RPMI8226 (cell line): ENCODE measurements around the gene ATRIP.

Experiments
- DNase-seq: peaks from one replicate; pipeline ENCODE4 v3.0.0-alpha.2; 2015

ATRIP gene

GRCh38 chr3:48410205-48411040 lies 36.1 kb upstream of the ATRIP start:
- DNase-seq, result no peak

GRCh38 chr3:48411041-48411588 lies 35.4 kb upstream of the ATRIP start:
- no peak for DNase-seq

GRCh38 chr3:48411606-48412374 lies 34.7 kb upstream of the ATRIP start:
- no peak for DNase-seq

- no peak for DNase-seq
Measured at GRCh38 chr3:48412375-48413001, 34.0 kb upstream of the ATRIP start.

GRCh38 chr3:48413086-48413485 lies 33.5 kb upstream of the ATRIP start:
- peak; percentile 29 for DNase-seq

GRCh38 chr3:48413611-48414010 lies 32.9 kb upstream of the ATRIP start:
- peak; percentile 54 for DNase-seq

GRCh38 chr3:48414376-48415250 lies 31.9 kb upstream of the ATRIP start:
- DNase-seq, result no peak

GRCh38 chr3:48415251-48415953 lies 31.1 kb upstream of the ATRIP start:
- no peak for DNase-seq

- no peak for DNase-seq
Measured at GRCh38 chr3:48416091-48416505, 30.4 kb upstream of the ATRIP start.

GRCh38 chr3:48416546-48416945 lies 30.0 kb upstream of the ATRIP start:
- DNase-seq, result no peak

GRCh38 chr3:48417529-48418108 lies 28.9 kb upstream of the ATRIP start:
- DNase-seq, result no peak

GRCh38 chr3:48418140-48418539 lies 28.4 kb upstream of the ATRIP start:
- no peak for DNase-seq

GRCh38 chr3:48418651-48419050 lies 27.9 kb upstream of the ATRIP start:
- peak; percentile 20 for DNase-seq

GRCh38 chr3:48419149-48419548 lies 27.4 kb upstream of the ATRIP start:
- DNase-seq, result no peak

GRCh38 chr3:48419597-48419996 lies 26.9 kb upstream of the ATRIP start:
- DNase-seq, result no peak

GRCh38 chr3:48420561-48420960 lies 26.0 kb upstream of the ATRIP start:
- no peak for DNase-seq

- peak; percentile 45 for DNase-seq
Measured at GRCh38 chr3:48422272-48422671, 24.3 kb upstream of the ATRIP start.

- no peak for DNase-seq
Measured at GRCh38 chr3:48422681-48423080, 23.9 kb upstream of the ATRIP start.

GRCh38 chr3:48423241-48423882 lies 23.2 kb upstream of the ATRIP start:
- no peak for DNase-seq

- DNase-seq, result no peak
Measured at GRCh38 chr3:48423883-48424695, 22.4 kb upstream of the ATRIP start.
